ENCODE results near the gene CSTF3.

GRCh38 chr11:33072465-33072864, 88.8 kb downstream of the CSTF3 start:
- TF ChIP-seq CTCF (IDR thresholded peaks at IDR 0.05; ENCODE audit: borderline replicate concordance, extremely low read depth, low read length, poor library complexity, severe bottlenecking) (no peak), EZH2 (IDR thresholded peaks at IDR 0.05; ENCODE audit: borderline replicate concordance, low read depth, low read length, severe bottlenecking) (no peak)

All from DND-41 (cell line).